Upper lobe of left lung (tissue), 4 donors: Measurements from ENCODE around the gene MOSMO.

Experiments
- CTCF ChIP-seq, 6 experiments: fragments of 450-650 bp in 4 of 6; fragments of 200-600 bp in 2 of 6; sonication (generic) in 2 of 6; IDR thresholded peaks; one replicate each; pipeline ENCODE4 v1.5.1; 2016 to 2019; ENCODE audit warnings: antibody characterized with exemption in 6 of 6
- EP300 ChIP-seq, 4 donors: sonication (generic); formaldehyde crosslinking; IDR thresholded peaks; one replicate each; pipeline ENCODE4 v1.5.1; 2017; ENCODE audit warnings: antibody characterized with exemption in 4 of 4, control low read depth in 2 of 4
- POLR2AphosphoS5 ChIP-seq, 2 donors: sonication (generic); formaldehyde crosslinking; IDR thresholded peaks; one replicate each; pipeline ENCODE4 v1.5.1; 2017; ENCODE audit warnings: antibody characterized with exemption in 2 of 2

- TF ChIP-seq CTCF (IDR thresholded peaks at IDR 0.05) (no peak), POLR2AphosphoS5 (IDR thresholded peaks at IDR 0.05) (no peak), EP300 (IDR thresholded peaks at IDR 0.05) (no peak)
These were observed 82.0 kb downstream of the MOSMO start for GRCh38 chr16:22089910-22090309.
